Activated T-helper 9 cell treated with anti-CD3 and anti-CD28 coated beads, Interleukin-2, amount 50 U/mL, for 16 hours (primary cell): ENCODE results near the gene HSBP1.

Source experiments
- DNase-seq: peaks from one replicate; pipeline ENCODE4 v3.0.0-alpha.2; 2020; ENCODE audit warnings: low read depth

HSBP1 gene

GRCh38 chr16:83840060-83840617 is 32.4 kb downstream of the HSBP1 start:
- no peak for DNase-seq

GRCh38 chr16:83842291-83842690 is 34.5 kb downstream of the HSBP1 start:
- no peak for DNase-seq

DNA sequence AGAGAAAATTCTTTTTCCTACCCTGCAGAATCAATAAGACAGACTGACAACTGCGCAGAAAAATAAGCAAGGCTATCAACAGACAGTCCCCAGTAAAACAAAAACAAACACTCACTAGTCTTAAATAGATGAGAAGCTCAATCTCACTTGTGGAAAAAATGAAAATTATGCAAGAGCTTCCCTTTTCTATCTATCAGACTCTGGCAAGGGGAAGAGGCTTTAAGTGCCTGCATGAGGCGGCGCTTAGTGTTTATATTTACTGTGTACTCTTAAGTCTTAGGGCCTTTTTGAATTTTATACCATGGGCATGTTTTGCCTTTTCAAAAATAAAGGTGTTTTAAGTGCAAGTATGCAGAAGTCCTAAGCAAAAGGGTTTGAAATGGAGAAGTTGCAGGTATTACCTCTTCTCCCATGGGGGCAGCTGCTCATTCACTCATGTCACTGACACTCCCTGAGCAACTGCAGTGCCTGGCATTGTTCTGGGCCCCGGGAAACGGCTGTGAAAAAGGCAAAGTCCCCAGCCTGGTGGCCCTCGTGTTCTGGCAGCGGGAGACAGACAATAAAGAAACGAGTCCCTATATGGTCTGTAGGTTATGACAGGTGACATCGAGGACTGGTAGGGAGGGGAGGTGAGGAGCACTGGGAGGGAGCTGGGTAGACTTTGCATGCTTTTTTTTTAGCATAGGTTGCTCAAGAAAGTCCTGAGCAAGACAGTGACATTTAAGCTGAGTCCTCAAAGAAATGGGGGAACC is 35.2 kb downstream of the HSBP1 start:
- no peak for DNase-seq

DNA sequence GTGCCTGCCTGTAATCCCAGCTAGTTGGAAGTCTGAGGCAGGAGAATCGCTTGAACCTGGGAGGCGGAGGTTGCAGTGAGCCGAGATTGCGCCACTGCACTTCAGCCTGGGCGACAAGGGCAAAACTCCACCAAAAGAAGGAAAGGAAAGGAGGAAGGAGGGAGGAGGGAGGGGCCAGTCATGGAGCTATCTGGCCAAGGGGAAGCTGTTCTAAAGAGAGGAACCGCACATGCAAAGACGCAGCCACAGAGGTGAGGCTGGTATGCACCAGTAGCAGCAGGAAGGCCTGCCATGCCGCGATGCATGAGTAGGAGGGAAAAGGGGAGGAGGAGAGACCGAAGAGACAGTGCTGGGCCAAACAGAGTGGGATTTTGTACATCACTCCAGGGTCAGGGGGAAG is 35.9 kb downstream of the HSBP1 start:
- DNase-seq, result no peak

DNA sequence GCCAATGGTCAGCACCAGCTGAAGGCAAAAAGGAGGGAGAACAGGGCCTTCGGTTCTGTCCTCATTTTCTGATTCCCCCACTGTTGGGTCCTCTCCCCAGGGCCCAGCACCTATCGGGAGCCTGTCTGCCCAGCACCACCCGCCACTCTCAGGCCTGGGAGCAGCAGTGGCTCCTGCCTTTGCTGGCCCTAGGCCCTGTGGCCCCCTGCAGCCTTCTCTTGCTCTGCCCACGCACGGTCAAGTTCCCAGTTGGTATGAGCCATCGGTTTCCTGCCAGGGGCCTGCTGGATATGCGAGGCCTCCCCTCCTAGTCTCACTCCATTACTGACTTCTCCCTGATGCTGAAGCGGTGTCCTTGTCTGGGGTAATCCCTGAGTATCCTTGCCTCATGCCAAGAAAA is 37.5 kb downstream of the HSBP1 start:
- DNase-seq, result no peak

GRCh38 chr16:83847371-83848225 is 39.8 kb downstream of the HSBP1 start:
- DNase-seq, result no peak

- no peak for DNase-seq
Measured at GRCh38 chr16:83849421-83849820, 41.6 kb downstream of the HSBP1 start.

GRCh38 chr16:83850947-83851346 is 43.2 kb downstream of the HSBP1 start:
- DNase-seq, result no peak

- DNase-seq, result no peak
Measured at GRCh38 chr16:83851473-83851872, 43.7 kb downstream of the HSBP1 start.

DNA sequence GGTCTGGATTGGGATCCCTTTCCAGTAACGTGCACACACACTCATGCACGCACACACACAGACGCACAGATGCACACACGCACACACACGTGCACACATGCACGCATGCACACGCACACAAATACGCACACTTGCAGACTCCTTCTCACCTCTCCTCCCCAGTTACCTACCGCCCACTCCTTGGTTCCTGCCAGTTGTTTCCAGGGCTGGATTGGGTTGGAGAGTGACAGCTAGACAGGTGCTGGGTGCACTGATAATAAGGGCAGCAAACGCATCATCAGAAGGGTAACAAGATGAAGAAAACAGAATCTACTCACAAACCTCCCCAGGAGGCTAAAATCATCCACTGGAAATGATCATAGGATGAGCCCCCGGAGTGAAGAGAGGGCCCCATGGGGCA is 45.0 kb downstream of the HSBP1 start:
- no peak for DNase-seq

GRCh38 chr16:83853834-83854233 is 46.1 kb downstream of the HSBP1 start:
- no peak for DNase-seq

- no peak for DNase-seq
Measured at GRCh38 chr16:83854420-83854819, 46.6 kb downstream of the HSBP1 start.

- DNase-seq, result no peak
Measured at GRCh38 chr16:83856792-83857191, 49.0 kb downstream of the HSBP1 start.

- no peak for DNase-seq
Measured at GRCh38 chr16:83859265-83859664, 51.5 kb downstream of the HSBP1 start.

GRCh38 chr16:83862661-83863060 is 54.9 kb downstream of the HSBP1 start:
- no peak for DNase-seq

DNA sequence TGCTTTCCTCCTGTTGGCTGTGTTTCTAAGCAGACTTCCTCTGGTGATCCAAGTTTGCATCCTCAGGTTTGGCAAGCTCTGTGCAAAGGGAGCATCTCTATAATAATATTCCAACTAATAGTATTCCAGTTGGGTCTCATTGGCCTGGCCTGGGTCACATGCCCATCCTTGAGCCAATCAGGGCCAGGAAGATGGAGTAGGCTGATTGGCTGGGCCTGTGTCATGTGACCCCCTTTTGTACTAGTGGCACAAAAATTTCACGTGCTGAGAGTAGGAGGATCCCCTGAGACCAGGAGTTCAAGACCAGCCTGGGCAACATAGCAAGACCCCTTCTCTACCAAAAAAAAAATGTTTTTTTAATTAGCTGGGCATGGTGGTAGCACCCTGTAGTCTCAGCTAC is 55.9 kb downstream of the HSBP1 start:
- DNase-seq, result no peak
